Prostate gland (tissue), 2 donors: ENCODE results near the gene ITIH2. TPM values are rescaled to one million over a fixed set of nuclear protein-coding genes. Genes with fewer than 3 reads are reported as not detected.
"Not testable (repeated sequence)": the region's sequence is repeated elsewhere in the genome, so short reads cannot be mapped to it uniquely, and the experiment has no call there.

Source experiments
- DNase-seq: peaks from one replicate; pipeline ENCODE4 v3.0.0-alpha.2; 2019; ENCODE audit warnings: low spot score
- H3K27ac ChIP-seq, 2 donors: fragments of 200-600 bp; sonication (generic); 2 replicates each; pipeline ENCODE4 v1.5.1; 2017 to 2019
- H3K27me3 ChIP-seq: fragments of 200-600 bp; sonication (generic); replicated peaks from 2 replicates; pipeline ENCODE4 v1.5.1; 2019; ENCODE audit not compliant: insufficient read depth
- H3K36me3 ChIP-seq, 2 donors: fragments of 200-600 bp; sonication (generic); 1 replicate in 1 of 2; 2 replicates in 1 of 2; pipeline versions ENCODE4 v1.5.1 to v1.8.1; 2017 to 2019
- H3K4me1 ChIP-seq: fragments of 200-600 bp; sonication (generic); replicated peaks from 2 replicates; pipeline ENCODE4 v1.5.1; 2019
- H3K4me3 ChIP-seq, 2 donors: fragments of 200-600 bp; sonication (generic); 2 replicates each; pipeline ENCODE4 v1.5.1; 2017 to 2019
- H3K9me3 ChIP-seq: fragments of 200-600 bp; sonication (generic); 2 replicates; pipeline ENCODE4 v1.5.1; 2017
- CTCF ChIP-seq, 4 experiments: fragments of 200-600 bp in 2 of 4; fragments of 450-650 bp in 2 of 4; sonication (generic) in 2 of 4; IDR thresholded peaks; 1 replicate in 3 of 4; 2 replicates in 1 of 4; pipeline ENCODE4 v1.5.1; 2016 to 2019; ENCODE audit warnings: antibody characterized with exemption in 4 of 4, mild to moderate bottlenecking in 2 of 4, moderate library complexity in 2 of 4
- POLR2A ChIP-seq: fragments of 450-650 bp; IDR thresholded peaks from one replicate; pipeline ENCODE4 v1.6.1; 2016; ENCODE audit warnings: antibody characterized with exemption, mild to moderate bottlenecking
- POLR2AphosphoS5 ChIP-seq: sonication (generic); formaldehyde crosslinking; IDR thresholded peaks from one replicate; pipeline ENCODE4 v1.6.1; 2017; ENCODE audit warnings: antibody characterized with exemption
- WGBS: methylation state at CpG from one replicate; pipeline ENCODE4 v1.1.5; 2018; 5-methylcytosine and 5-hydroxymethylcytosine counted together
- intact Hi-C: fragments of 100-400 bp; cut with DNase I; formaldehyde crosslinking; loops from one replicate; pipeline ENCODE4 v1.14.2; 2022
- total RNA-seq, 2 donors: library from RNA; depleted of rRNA; stranded (reverse); fragments of >200 nt; gene quantifications; one replicate each; pipeline ENCODE4 v1.1.0, GENCODE V29; 2016

Gene ITIH2
- total RNA-seq, 2 donors from 2014 or later = not detected

DNA sequence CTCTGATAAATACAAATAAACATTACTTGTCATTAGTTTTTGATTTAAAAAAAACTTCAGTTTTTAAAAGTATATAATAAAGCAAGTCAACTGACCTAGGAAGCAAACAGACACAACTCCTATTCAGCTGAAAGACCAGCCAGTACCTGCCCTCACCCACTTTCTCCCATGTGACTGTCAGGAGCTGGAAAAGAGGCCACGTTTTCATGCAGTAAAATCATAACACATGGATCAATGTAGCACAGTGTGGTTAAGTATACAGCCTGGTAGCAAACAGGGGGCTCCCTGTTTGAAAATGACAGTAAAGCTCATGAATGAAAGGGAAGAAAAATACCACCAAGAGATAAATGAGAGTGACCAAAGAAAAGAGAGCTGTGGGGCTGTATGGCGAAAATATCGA lies 63.1 kb downstream of the ITIH2 start:
- Histone ChIP-seq H3K9me3 (no peaks in the 10 kb centered on the region), H3K36me3 (no peaks in the 10 kb centered on the region), H3K27ac (no peak overlapping the region), H3K4me3 (no peak overlapping the region), H3K27me3 (no peaks in the 10 kb centered on the region), H3K4me1 (no peaks in the 10 kb centered on the region)
- intact Hi-C loops = no loop called here
- DNase-seq = no peak
- 84% methylated on average over 3 of the region's 3 CpGs for WGBS
- TF ChIP-seq CTCF (IDR thresholded peaks at IDR 0.05) (no peak), POLR2A (no peak), POLR2AphosphoS5 (no peak)

DNA sequence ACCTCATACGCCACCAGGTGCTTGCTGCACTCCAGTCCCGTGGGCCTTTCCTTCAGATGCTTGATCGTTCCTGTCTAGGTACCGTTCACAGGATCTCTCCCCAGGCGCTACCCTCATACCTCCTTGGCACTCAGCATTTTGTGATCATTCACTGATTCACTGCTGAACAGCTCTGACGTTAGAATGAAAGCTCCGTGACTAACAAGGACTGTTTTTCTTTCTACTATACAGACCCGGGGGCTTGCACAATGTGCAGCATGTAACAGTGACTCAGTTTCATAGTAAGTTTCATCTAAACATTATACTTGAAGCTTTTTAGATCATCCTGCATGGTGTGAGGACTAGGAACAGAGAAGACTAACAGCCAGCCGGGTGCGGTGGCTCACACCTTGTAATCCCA lies 64.1 kb downstream of the ITIH2 start:
- intact Hi-C loops = no loop called here
- no peak for DNase-seq
- no peaks in the 10 kb centered on the region for H3K36me3 ChIP-seq

GRCh38 chr10:7768417-7768816 lies 65.3 kb downstream of the ITIH2 start:
- WGBS = 95% methylated on average over 7 of the region's 7 CpGs
- Histone ChIP-seq H3K36me3 (no peaks in the 10 kb centered on the region), H3K9me3 (no peaks in the 10 kb centered on the region), H3K27me3 (no peaks in the 10 kb centered on the region), H3K27ac (no peak overlapping the region), H3K4me1 (no peaks in the 10 kb centered on the region), H3K4me3 (no peak overlapping the region)
- no peak for TF ChIP-seq POLR2A
- no peak for TF ChIP-seq POLR2AphosphoS5
- TF ChIP-seq CTCF (IDR thresholded peaks at IDR 0.05) = no peak
- no peak for DNase-seq
- intact Hi-C loops = no loop called here

More for the DNA sequence above, 64.1 kb downstream of the ITIH2 start:
- TF ChIP-seq POLR2A (no peak), CTCF (IDR thresholded peaks at IDR 0.05) (no peak), POLR2AphosphoS5 (no peak)
- no peaks in the 10 kb centered on the region for H3K4me1 ChIP-seq
- H3K27ac ChIP-seq = no peak overlapping the region
- 97% methylated on average over 10 of the region's 10 CpGs for WGBS
- no peaks in the 10 kb centered on the region for H3K9me3 ChIP-seq
- H3K4me3 ChIP-seq = no peak overlapping the region
- no peaks in the 10 kb centered on the region for H3K27me3 ChIP-seq

- Histone ChIP-seq H3K4me3 (no peak overlapping the region), H3K4me1 (no peaks in the 10 kb centered on the region), H3K36me3 (peaks cover 0 to 3% of the 10 kb centered on the region in 2 donors), H3K27ac (no peak overlapping the region), H3K9me3 (no peaks in the 10 kb centered on the region), H3K27me3 (no peaks in the 10 kb centered on the region)
- intact Hi-C loops = no loop called here
- DNase-seq = peak; percentile 88
- 41% methylated on average over 10 of the region's 10 CpGs for WGBS
- TF ChIP-seq POLR2AphosphoS5 (peak; percentile 66), POLR2A (no peak)
These were observed 71.0 kb downstream of the ITIH2 start for GRCh38 chr10:7773845-7774801.

DNA sequence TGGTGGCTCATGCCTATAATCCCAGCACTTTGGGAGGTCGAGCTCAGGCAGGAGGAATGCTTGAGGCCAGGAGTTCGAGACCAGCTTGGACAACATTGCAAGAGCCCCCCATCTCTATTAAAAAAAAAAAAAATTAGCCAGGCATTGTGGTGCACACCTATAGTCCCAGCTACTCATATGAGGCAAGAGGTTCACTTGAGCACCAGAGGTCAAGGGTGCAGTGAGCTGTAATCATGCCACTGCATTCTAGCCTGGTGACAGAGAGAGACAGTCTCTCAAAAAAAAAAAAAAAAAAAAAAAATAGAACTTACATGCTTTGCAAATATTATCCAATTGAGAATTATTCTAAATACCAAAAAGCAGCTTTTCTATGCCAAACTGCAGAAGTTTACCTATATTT lies 73.7 kb downstream of the ITIH2 start:
- TF ChIP-seq CTCF (IDR thresholded peaks at IDR 0.05) (no peak), POLR2A (no peak), POLR2AphosphoS5 (no peak)
- 97% methylated on average over 2 of the region's 2 CpGs for WGBS
- Histone ChIP-seq H3K27ac (no peak overlapping the region), H3K9me3 (no peaks in the 10 kb centered on the region), H3K4me1 (no peaks in the 10 kb centered on the region), H3K27me3 (no peaks in the 10 kb centered on the region), H3K36me3 (peaks cover 0 to 3% of the 10 kb centered on the region in 2 donors), H3K4me3 (no peak overlapping the region)
- intact Hi-C loops = no loop called here
- no peak for DNase-seq

- H3K27ac ChIP-seq, H3K36me3 ChIP-seq, DNase-seq, intact Hi-C loops, H3K9me3 ChIP-seq, H3K4me1 ChIP-seq, H3K4me3 ChIP-seq, H3K27me3 ChIP-seq: not testable (repeated sequence)
- 96% methylated on average over 6 of the region's 6 CpGs for WGBS
These were observed 79.1 kb downstream of the ITIH2 start for GRCh38 chr10:7782194-7782593.
